HS-5 (cell line): Measurements from ENCODE around the gene PANK3.
"Not testable (repeated sequence)": the region's sequence is repeated elsewhere in the genome, so short reads cannot be mapped to it uniquely, and the experiment has no call there.

ENCODE experiments used
- DNase-seq: peaks from one replicate; pipeline ENCODE4 v3.0.0-alpha.2; 2012; ENCODE audit warnings: low read depth

The PANK3 gene

GRCh38 chr5:168578538-168579487, at the start of gene PANK3:
PANK3 (minus strand) TSS chr5:168579368; CDS start chr5:168579283, 85 bp downstream.
- DNase-seq: peak; percentile 36

GRCh38 chr5:168624850-168625364, 45.7 kb upstream of the PANK3 start:
- no peak for DNase-seq

- DNase-seq: no peak
These were observed 41.6 kb upstream of the PANK3 start for GRCh38 chr5:168620807-168621206.

GRCh38 chr5:168614661-168615060, 35.5 kb upstream of the PANK3 start:
- DNase-seq: no peak

GRCh38 chr5:168613996-168614395, 34.8 kb upstream of the PANK3 start:
- no peak for DNase-seq

- DNase-seq: no peak
These were observed 34.2 kb upstream of the PANK3 start for GRCh38 chr5:168613396-168613795.

GRCh38 chr5:168612996-168613395, 33.8 kb upstream of the PANK3 start:
- no peak for DNase-seq

- DNase-seq: no peak
These were observed 33.0 kb upstream of the PANK3 start for GRCh38 chr5:168612123-168612522.

- DNase-seq: no peak
These were observed 32.0 kb upstream of the PANK3 start for GRCh38 chr5:168611165-168611564.

- DNase-seq: no peak
These were observed 30.8 kb upstream of the PANK3 start for GRCh38 chr5:168609806-168610482.

- no peak for DNase-seq
These were observed 29.7 kb upstream of the PANK3 start for GRCh38 chr5:168608821-168609220.

- no peak for DNase-seq
These were observed 29.2 kb upstream of the PANK3 start for GRCh38 chr5:168608386-168608785.

GRCh38 chr5:168607946-168608345, 28.8 kb upstream of the PANK3 start:
- no peak for DNase-seq

GRCh38 chr5:168606562-168606961, 27.4 kb upstream of the PANK3 start:
- no peak for DNase-seq

- no peak for DNase-seq
These were observed 25.3 kb upstream of the PANK3 start for GRCh38 chr5:168604436-168604835.

GRCh38 chr5:168603746-168604145, 24.6 kb upstream of the PANK3 start:
- no peak for DNase-seq

GRCh38 chr5:168602517-168602916, 23.3 kb upstream of the PANK3 start:
- DNase-seq: no peak

GRCh38 chr5:168601972-168602371, 22.8 kb upstream of the PANK3 start:
- no peak for DNase-seq

GRCh38 chr5:168600409-168600808, 21.2 kb upstream of the PANK3 start:
- DNase-seq: no peak

- no peak for DNase-seq
These were observed 20.7 kb upstream of the PANK3 start for GRCh38 chr5:168599826-168600225.

- DNase-seq: no peak
These were observed 19.5 kb upstream of the PANK3 start for GRCh38 chr5:168598639-168599038.

- DNase-seq: no peak
These were observed 17.8 kb upstream of the PANK3 start for GRCh38 chr5:168596927-168597326.

GRCh38 chr5:168596122-168596521, 17.0 kb upstream of the PANK3 start:
- DNase-seq: not testable (repeated sequence)
